HEK293 (cell line): ENCODE measurements around the gene HOXB4.

ENCODE experiments used
- EGR2 ChIP-seq: fragments of 450-650 bp; formaldehyde crosslinking; IDR thresholded peaks from 2 replicates; pipeline ENCODE4 v1.5.1; 2016; ENCODE audit warnings: low read depth, missing biosample characterization, missing genetic modification characterization
- GLI2 ChIP-seq: fragments of 450-650 bp; formaldehyde crosslinking; IDR thresholded peaks from 2 replicates; pipeline ENCODE4; 2017; ENCODE audit warnings: missing biosample characterization, missing genetic modification characterization, low read depth, borderline replicate concordance
- KLF1 ChIP-seq: fragments of 450-650 bp; formaldehyde crosslinking; IDR thresholded peaks from 2 replicates; pipeline ENCODE4 v1.5.1; 2016; ENCODE audit warnings: missing biosample characterization, missing genetic modification characterization
- KLF10 ChIP-seq: fragments of 450-650 bp; IDR thresholded peaks from 2 replicates; pipeline ENCODE4 v1.5.1; 2018; ENCODE audit warnings: missing biosample characterization, mild to moderate bottlenecking, missing genetic modification characterization
- KLF9 ChIP-seq: fragments of 450-650 bp; formaldehyde crosslinking; IDR thresholded peaks from 2 replicates; pipeline ENCODE4 v1.5.1; 2016; ENCODE audit warnings: missing biosample characterization, missing genetic modification characterization, low read depth
- MYNN ChIP-seq: fragments of 450-650 bp; formaldehyde crosslinking; IDR thresholded peaks from 2 replicates; pipeline ENCODE4 v1.5.1; 2016; ENCODE audit warnings: missing biosample characterization, missing genetic modification characterization, borderline replicate concordance
- YY1 ChIP-seq: fragments of 450-650 bp; formaldehyde crosslinking; IDR thresholded peaks from 2 replicates; pipeline ENCODE4 v1.5.1; 2018; ENCODE audit warnings: missing biosample characterization, missing genetic modification characterization
- ZBTB21 ChIP-seq: fragments of 450-650 bp; formaldehyde crosslinking; IDR thresholded peaks from 2 replicates; pipeline ENCODE4 v1.5.1; 2017; ENCODE audit warnings: missing biosample characterization, missing genetic modification characterization
- ZFP3 ChIP-seq: fragments of 450-650 bp; formaldehyde crosslinking; IDR thresholded peaks from 2 replicates; pipeline ENCODE4 v1.5.1; 2016; ENCODE audit warnings: low read depth, missing biosample characterization, missing genetic modification characterization
- ZFP41 ChIP-seq: fragments of 450-650 bp; formaldehyde crosslinking; IDR thresholded peaks from 2 replicates; pipeline ENCODE4 v1.5.1; 2016; ENCODE audit warnings: missing biosample characterization, missing genetic modification characterization, borderline replicate concordance
- ZNF121 ChIP-seq: fragments of 450-650 bp; formaldehyde crosslinking; IDR thresholded peaks from 2 replicates; pipeline ENCODE4 v1.5.1; 2016; ENCODE audit warnings: missing biosample characterization, missing genetic modification characterization
- ZNF138 ChIP-seq: fragments of 450-650 bp; formaldehyde crosslinking; IDR thresholded peaks from 2 replicates; pipeline ENCODE4 v1.5.1; 2016; ENCODE audit warnings: missing biosample characterization, missing genetic modification characterization, borderline replicate concordance
- ZNF324 ChIP-seq: fragments of 450-650 bp; formaldehyde crosslinking; IDR thresholded peaks from 2 replicates; pipeline ENCODE4 v1.5.1; 2016; ENCODE audit warnings: missing biosample characterization, missing genetic modification characterization
- ZNF335 ChIP-seq: fragments of 450-650 bp; formaldehyde crosslinking; conservative IDR thresholded peaks from 2 replicates; pipeline ENCODE4 v1.5.1; 2016; ENCODE audit warnings: missing biosample characterization, missing genetic modification characterization
- ZNF354C ChIP-seq: fragments of 450-650 bp; formaldehyde crosslinking; IDR thresholded peaks from 2 replicates; pipeline ENCODE4 v1.5.1; 2016; ENCODE audit warnings: missing biosample characterization, missing genetic modification characterization, low read depth, borderline replicate concordance
- ZNF391 ChIP-seq: fragments of 450-650 bp; formaldehyde crosslinking; IDR thresholded peaks from 2 replicates; pipeline ENCODE4 v1.5.1; 2016; ENCODE audit warnings: low read depth, missing biosample characterization, missing genetic modification characterization, borderline replicate concordance
- ZNF404 ChIP-seq: fragments of 450-650 bp; formaldehyde crosslinking; IDR thresholded peaks from 2 replicates; pipeline ENCODE4 v1.5.1; 2017; ENCODE audit warnings: missing biosample characterization, missing genetic modification characterization
- ZNF473 ChIP-seq: fragments of 450-650 bp; formaldehyde crosslinking; IDR thresholded peaks from 2 replicates; pipeline ENCODE4 v1.5.1; 2017; ENCODE audit warnings: missing biosample characterization, missing genetic modification characterization
- ZNF544 ChIP-seq: fragments of 450-650 bp; formaldehyde crosslinking; IDR thresholded peaks from 2 replicates; pipeline ENCODE4 v1.5.0; 2017; ENCODE audit warnings: missing biosample characterization, missing genetic modification characterization
- ZNF561 ChIP-seq: fragments of 450-650 bp; IDR thresholded peaks from 2 replicates; pipeline ENCODE4 v1.5.1; 2018; ENCODE audit warnings: missing biosample characterization, missing genetic modification characterization, borderline replicate concordance
- ZNF654 ChIP-seq: fragments of 450-650 bp; formaldehyde crosslinking; IDR thresholded peaks from 2 replicates; pipeline ENCODE4 v1.5.1; 2016; ENCODE audit warnings: low read depth, missing biosample characterization, missing genetic modification characterization
- ZNF658 ChIP-seq: fragments of 450-650 bp; formaldehyde crosslinking; IDR thresholded peaks from 2 replicates; pipeline ENCODE4; 2016; ENCODE audit warnings: missing biosample characterization, missing genetic modification characterization
- ZNF664 ChIP-seq: fragments of 450-650 bp; formaldehyde crosslinking; IDR thresholded peaks from 2 replicates; pipeline ENCODE4 v1.5.1; 2016; ENCODE audit warnings: missing biosample characterization, missing genetic modification characterization
- ZNF776 ChIP-seq: fragments of 450-650 bp; formaldehyde crosslinking; IDR thresholded peaks from 2 replicates; pipeline ENCODE4 v1.5.0; 2017; ENCODE audit warnings: missing biosample characterization, missing genetic modification characterization, borderline replicate concordance
- ZNF843 ChIP-seq: fragments of 450-650 bp; formaldehyde crosslinking; IDR thresholded peaks from 2 replicates; pipeline ENCODE4 v1.5.1; 2016; ENCODE audit warnings: missing biosample characterization, missing genetic modification characterization
- TF ChIP-seq, protein P1 (sequence below): fragments of 450-650 bp; formaldehyde crosslinking; IDR thresholded peaks from 2 replicates; pipeline ENCODE4 v1.5.1; 2017; ENCODE audit warnings: missing biosample characterization, missing genetic modification characterization
- TF ChIP-seq, protein P2 (sequence below): fragments of 450-650 bp; formaldehyde crosslinking; IDR thresholded peaks from 2 replicates; pipeline ENCODE4 v1.5.1; 2016; ENCODE audit warnings: missing biosample characterization, missing genetic modification characterization
- TF ChIP-seq, protein P3 (sequence below): fragments of 450-650 bp; formaldehyde crosslinking; IDR thresholded peaks from 2 replicates; pipeline ENCODE4 v1.5.1; 2016; ENCODE audit warnings: missing biosample characterization, missing genetic modification characterization
- TF ChIP-seq, protein P4 (sequence below): fragments of 450-650 bp; formaldehyde crosslinking; IDR thresholded peaks from 2 replicates; pipeline ENCODE4 v1.5.1; 2017; ENCODE audit warnings: missing biosample characterization, missing genetic modification characterization
- TF ChIP-seq, protein P5 (sequence below): fragments of 450-650 bp; formaldehyde crosslinking; IDR thresholded peaks from 2 replicates; pipeline ENCODE4 v1.5.1; 2016; ENCODE audit warnings: missing biosample characterization, missing genetic modification characterization, borderline replicate concordance

The HOXB4 gene

DNA sequence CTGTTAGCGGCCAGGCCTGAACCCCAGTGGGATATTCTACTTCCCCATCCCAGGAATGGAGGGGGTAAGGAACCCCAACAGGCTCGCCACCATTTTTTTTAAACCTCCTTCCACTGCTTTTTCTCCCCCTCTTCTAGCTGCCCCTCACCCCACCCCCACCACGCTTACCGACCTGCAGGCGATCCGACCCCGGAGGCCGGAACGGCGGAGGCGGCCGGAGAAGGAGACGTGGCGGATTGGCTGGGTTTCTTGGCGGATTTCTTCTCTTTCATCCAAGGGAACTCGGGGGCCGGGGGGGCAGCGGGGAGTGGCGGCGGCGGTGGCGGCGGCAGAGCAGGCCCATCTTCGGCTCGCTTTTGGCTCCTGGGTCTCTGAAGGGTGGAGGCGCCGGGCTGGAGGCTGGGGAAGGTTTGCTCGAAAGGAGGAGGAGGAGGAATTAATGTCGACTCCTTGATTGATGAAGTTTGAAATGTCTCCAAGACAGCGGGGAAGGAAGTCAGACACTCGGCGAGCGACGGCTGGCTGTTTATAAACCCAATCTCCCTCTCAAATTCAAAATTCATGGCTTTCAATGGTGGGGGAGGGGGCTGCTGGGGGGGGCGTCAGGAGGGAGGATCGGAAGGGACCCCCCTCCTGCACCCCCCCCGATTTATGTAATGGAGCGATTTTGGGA is 33.7 kb downstream of the HOXB4 start (continued):
- TF ChIP-seq GLI2 (tag by site-specific recombination) = no peak
- no peak for TF ChIP-seq ZFP41 (tag by site-specific recombination)
- TF ChIP-seq ZNF473 (tag by site-specific recombination) = no peak
- TF ChIP-seq KLF9 (tag by site-specific recombination) = no peak; the same call in 1 of the 2 replicates
- TF ChIP-seq ZNF544 (tag by site-specific recombination) = no peak
- no peak for TF ChIP-seq KLF1 (tag by site-specific recombination)
- TF ChIP-seq ZFP3 (tag by site-specific recombination) = no peak
- TF ChIP-seq, protein P1, sequence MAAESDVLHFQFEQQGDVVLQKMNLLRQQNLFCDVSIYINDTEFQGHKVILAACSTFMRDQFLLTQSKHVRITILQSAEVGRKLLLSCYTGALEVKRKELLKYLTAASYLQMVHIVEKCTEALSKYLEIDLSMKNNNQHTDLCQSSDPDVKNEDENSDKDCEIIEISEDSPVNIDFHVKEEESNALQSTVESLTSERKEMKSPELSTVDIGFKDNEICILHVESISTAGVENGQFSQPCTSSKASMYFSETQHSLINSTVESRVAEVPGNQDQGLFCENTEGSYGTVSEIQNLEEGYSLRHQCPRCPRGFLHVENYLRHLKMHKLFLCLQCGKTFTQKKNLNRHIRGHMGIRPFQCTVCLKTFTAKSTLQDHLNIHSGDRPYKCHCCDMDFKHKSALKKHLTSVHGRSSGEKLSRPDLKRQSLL (tag by site-specific recombination) = no peak
- TF ChIP-seq, protein P2, sequence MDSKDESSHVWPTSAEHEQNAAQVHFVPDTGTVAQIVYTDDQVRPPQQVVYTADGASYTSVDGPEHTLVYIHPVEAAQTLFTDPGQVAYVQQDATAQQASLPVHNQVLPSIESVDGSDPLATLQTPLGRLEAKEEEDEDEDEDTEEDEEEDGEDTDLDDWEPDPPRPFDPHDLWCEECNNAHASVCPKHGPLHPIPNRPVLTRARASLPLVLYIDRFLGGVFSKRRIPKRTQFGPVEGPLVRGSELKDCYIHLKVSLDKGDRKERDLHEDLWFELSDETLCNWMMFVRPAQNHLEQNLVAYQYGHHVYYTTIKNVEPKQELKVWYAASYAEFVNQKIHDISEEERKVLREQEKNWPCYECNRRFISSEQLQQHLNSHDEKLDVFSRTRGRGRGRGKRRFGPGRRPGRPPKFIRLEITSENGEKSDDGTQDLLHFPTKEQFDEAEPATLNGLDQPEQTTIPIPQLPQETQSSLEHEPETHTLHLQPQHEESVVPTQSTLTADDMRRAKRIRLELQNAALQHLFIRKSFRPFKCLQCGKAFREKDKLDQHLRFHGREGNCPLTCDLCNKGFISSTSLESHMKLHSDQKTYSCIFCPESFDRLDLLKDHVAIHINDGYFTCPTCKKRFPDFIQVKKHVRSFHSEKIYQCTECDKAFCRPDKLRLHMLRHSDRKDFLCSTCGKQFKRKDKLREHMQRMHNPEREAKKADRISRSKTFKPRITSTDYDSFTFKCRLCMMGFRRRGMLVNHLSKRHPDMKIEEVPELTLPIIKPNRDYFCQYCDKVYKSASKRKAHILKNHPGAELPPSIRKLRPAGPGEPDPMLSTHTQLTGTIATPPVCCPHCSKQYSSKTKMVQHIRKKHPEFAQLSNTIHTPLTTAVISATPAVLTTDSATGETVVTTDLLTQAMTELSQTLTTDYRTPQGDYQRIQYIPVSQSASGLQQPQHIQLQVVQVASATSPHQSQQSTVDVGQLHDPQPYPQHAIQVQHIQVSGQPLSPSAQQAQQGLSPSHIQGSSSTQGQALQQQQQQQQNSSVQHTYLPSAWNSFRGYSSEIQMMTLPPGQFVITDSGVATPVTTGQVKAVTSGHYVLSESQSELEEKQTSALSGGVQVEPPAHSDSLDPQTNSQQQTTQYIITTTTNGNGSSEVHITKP = no peak
- TF ChIP-seq ZNF354C (tag by site-specific recombination) = no peak
- peak; percentile 29; the same call in 1 of the 2 replicates for TF ChIP-seq EGR2
- TF ChIP-seq ZNF404 (tag by site-specific recombination) = no peak
- TF ChIP-seq, protein P3, sequence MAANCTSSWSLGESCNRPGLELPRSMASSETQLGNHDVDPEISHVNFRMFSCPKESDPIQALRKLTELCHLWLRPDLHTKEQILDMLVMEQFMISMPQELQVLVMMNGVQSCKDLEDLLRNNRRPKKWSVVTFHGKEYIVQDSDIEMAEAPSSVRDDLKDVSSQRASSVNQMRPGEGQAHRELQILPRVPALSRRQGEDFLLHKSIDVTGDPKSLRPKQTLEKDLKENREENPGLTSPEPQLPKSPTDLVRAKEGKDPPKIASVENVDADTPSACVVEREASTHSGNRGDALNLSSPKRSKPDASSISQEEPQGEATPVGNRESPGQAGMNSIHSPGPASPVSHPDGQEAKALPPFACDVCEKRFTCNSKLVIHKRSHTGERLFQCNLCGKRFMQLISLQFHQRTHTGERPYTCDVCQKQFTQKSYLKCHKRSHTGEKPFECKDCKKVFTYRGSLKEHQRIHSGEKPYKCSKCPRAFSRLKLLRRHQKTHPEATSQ (tag by site-specific recombination) = no peak
- no peak for TF ChIP-seq ZNF391 (tag by site-specific recombination)
- TF ChIP-seq ZNF658 (tag by site-specific recombination) = no peak
- no peak for TF ChIP-seq ZNF138
- no peak for TF ChIP-seq ZNF335
- TF ChIP-seq ZNF121 (tag by site-specific recombination) = no peak
- TF ChIP-seq, protein P4, sequence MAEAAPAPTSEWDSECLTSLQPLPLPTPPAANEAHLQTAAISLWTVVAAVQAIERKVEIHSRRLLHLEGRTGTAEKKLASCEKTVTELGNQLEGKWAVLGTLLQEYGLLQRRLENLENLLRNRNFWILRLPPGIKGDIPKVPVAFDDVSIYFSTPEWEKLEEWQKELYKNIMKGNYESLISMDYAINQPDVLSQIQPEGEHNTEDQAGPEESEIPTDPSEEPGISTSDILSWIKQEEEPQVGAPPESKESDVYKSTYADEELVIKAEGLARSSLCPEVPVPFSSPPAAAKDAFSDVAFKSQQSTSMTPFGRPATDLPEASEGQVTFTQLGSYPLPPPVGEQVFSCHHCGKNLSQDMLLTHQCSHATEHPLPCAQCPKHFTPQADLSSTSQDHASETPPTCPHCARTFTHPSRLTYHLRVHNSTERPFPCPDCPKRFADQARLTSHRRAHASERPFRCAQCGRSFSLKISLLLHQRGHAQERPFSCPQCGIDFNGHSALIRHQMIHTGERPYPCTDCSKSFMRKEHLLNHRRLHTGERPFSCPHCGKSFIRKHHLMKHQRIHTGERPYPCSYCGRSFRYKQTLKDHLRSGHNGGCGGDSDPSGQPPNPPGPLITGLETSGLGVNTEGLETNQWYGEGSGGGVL (tag by site-specific recombination) = peak; percentile 77
- TF ChIP-seq ZNF843 (tag by site-specific recombination) = peak; percentile 36; the same call in 1 of the 2 replicates
- no peak for TF ChIP-seq ZNF324 (tag by site-specific recombination)
- TF ChIP-seq KLF10 (tag by site-specific recombination) = no peak
- TF ChIP-seq ZNF561 (tag by site-specific recombination) = no peak; the same call in 1 of the 2 replicates
- no peak; the same call in 1 of the 2 replicates for TF ChIP-seq YY1 (tag by site-specific recombination)
- no peak for TF ChIP-seq MYNN (tag by site-specific recombination)
- no peak for TF ChIP-seq ZBTB21 (tag by site-specific recombination)
- TF ChIP-seq, protein P5, sequence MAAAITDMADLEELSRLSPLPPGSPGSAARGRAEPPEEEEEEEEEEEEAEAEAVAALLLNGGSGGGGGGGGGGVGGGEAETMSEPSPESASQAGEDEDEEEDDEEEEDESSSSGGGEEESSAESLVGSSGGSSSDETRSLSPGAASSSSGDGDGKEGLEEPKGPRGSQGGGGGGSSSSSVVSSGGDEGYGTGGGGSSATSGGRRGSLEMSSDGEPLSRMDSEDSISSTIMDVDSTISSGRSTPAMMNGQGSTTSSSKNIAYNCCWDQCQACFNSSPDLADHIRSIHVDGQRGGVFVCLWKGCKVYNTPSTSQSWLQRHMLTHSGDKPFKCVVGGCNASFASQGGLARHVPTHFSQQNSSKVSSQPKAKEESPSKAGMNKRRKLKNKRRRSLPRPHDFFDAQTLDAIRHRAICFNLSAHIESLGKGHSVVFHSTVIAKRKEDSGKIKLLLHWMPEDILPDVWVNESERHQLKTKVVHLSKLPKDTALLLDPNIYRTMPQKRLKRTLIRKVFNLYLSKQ (tag by site-specific recombination) = no peak
- TF ChIP-seq ZNF776 (tag by site-specific recombination) = no peak
- no peak for TF ChIP-seq ZNF654
- TF ChIP-seq ZNF664 = no peak
